ENCODE measurements around the gene TEDDM1. TPM values are rescaled to one million over a fixed set of nuclear protein-coding genes. Genes with fewer than 3 reads are reported as not detected.
"Not testable (repeated sequence)": the region's sequence is repeated elsewhere in the genome, so short reads cannot be mapped to it uniquely, and the experiment has no call there.

TEDDM1 gene
- total RNA-seq, 3 donors from 2014 or later = not detected

DNA sequence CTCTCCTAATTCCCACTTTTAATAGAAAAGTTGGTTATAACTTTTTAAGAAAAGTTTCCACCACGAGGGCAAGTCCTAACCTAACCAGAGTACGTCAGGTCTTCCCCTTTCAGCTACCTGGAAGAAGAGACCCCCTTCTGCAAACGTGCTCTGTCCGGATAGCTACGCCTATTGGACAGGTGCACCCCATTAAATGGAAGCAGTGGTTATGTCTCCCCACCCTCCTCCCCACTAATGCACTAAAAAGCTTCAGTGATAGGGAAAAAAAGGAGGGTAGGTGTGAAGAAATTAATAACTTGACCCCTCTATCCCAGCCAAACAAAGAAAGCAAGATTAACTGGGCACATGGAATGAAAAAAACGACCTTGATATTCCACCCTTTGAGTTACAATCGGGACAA lies 16.5 kb downstream of the TEDDM1 start:
- no peak for ATAC-seq

DNA sequence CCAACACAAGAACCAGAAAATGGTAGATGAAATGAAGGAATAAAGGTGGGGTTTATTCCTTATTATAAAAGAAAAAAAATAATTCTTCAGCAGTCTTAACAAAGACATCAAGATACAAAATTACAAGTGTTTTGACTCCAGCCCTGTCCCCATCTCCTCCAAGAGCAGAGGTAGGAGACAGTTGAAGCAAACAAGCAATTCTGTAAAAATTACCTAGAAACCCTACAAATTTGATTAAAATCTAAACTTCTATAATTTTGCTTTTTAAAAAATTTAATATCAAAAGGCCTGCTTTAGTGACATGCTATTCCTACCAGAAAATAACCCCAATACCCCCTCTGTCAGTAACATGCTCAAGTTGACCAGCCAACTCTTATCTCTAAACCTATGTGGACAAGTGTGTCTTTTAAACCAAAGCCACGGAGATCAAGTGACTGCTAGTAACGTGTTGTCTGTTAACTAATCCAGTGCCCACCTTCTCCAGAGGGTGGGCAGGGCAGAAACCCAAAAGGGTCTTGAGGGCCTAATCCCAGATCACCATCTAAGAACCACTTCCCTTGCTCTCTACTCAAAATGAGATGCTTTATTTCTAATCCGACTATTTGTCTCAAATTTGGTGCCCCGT lies 17.3 kb downstream of the TEDDM1 start:
- intact Hi-C loops (cut with DNase I, micrococcal nuclease) = no loop called here
- peaks cover 3% of the 10 kb centered on the region for H3K4me1 ChIP-seq (ENCODE audit: low read depth)

More for the DNA sequence above, 16.5 kb downstream of the TEDDM1 start:
- peaks cover 15% of the 10 kb centered on the region for H3K36me3 ChIP-seq (ENCODE audit: low read depth)
- no peaks in the 10 kb centered on the region for H3K9me3 ChIP-seq
- H3K4me1 ChIP-seq (ENCODE audit: low read depth) = peaks cover 9% of the 10 kb centered on the region
- no peak for DNase-seq
- no peak overlapping the region for H3K4me3 ChIP-seq
- intact Hi-C loops (cut with DNase I, micrococcal nuclease) = no loop called here
- TF ChIP-seq, protein P1, sequence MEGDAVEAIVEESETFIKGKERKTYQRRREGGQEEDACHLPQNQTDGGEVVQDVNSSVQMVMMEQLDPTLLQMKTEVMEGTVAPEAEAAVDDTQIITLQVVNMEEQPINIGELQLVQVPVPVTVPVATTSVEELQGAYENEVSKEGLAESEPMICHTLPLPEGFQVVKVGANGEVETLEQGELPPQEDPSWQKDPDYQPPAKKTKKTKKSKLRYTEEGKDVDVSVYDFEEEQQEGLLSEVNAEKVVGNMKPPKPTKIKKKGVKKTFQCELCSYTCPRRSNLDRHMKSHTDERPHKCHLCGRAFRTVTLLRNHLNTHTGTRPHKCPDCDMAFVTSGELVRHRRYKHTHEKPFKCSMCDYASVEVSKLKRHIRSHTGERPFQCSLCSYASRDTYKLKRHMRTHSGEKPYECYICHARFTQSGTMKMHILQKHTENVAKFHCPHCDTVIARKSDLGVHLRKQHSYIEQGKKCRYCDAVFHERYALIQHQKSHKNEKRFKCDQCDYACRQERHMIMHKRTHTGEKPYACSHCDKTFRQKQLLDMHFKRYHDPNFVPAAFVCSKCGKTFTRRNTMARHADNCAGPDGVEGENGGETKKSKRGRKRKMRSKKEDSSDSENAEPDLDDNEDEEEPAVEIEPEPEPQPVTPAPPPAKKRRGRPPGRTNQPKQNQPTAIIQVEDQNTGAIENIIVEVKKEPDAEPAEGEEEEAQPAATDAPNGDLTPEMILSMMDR (IDR thresholded peaks at IDR 0.05) = no peak

DNA sequence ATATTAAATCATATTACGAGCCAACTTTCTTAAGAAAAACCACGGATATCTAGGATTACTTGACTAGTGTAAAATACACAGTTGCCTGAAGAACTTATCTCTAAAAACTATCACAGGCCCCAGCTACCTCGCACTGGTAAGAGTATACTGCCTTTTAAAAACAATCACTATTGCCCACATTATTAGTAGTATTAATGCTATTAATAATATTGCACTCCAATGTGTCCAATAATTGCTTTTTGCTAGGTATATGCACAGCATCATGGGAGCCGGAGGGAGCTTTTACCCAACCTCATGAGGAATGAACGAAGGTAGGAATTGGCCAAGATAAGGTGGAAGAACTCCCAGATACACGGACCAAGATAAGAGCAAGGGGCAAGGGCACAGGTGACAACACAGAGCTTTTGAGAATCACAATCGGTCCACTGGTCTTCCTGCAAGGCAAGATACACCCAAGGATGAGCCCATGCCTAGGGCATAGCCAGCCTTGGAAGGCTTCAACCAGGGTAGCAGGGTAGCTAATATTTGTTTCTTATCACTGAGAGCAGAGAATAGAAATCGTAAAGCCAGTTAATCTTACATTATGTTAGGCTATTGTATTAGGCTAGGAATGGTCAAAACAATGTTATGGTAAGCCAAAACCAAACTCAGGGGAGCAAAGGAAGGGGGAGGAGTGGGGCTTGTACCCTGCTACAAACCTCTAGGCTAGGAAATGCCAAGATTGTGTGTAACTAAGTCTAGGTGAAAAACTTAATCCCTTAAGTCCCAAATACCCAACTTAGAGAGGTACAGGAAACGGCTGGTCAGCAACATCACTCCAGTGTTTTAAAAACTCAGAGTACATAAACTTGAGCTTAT lies 18.3 kb downstream of the TEDDM1 start:
- Histone ChIP-seq H3K4me3 (no peak overlapping the region), H3K4me1 (ENCODE audit: low read depth) (no peaks in the 10 kb centered on the region), H3K36me3 (ENCODE audit: low read depth) (peaks cover 12% of the 10 kb centered on the region), H3K9me3 (no peaks in the 10 kb centered on the region)
- TF ChIP-seq, protein P1 (IDR thresholded peaks at IDR 0.05) = no peak
- intact Hi-C loops (cut with DNase I, micrococcal nuclease) = no loop called here
- no peak for DNase-seq
- ATAC-seq = no peak

More for the DNA sequence above, 17.3 kb downstream of the TEDDM1 start:
- DNase-seq = no peak
- peaks cover 15% of the 10 kb centered on the region for H3K36me3 ChIP-seq (ENCODE audit: low read depth)
- H3K9me3 ChIP-seq = no peaks in the 10 kb centered on the region
- no peak for ATAC-seq
- H3K4me3 ChIP-seq = no peak overlapping the region
- TF ChIP-seq, protein P1 (IDR thresholded peaks at IDR 0.05) = no peak

DNA sequence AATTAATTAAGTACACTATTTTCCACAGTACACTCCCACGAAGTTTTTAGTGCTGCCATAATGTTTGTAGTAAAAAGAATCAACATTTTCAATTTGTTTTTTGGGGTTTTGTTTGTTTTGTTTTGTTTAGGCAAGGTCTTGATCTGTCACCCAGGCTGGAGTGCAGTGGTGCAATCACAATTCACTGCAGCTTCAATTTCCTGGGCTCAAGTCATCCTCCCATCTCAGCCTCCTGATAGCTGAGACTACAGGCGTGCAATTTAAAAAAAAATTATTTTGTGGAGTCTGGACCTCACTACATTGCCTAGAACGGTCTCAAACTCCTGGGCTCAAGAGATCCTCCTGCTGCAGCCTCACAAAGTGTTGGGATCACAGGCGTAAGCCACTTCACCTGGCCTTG lies 20.3 kb downstream of the TEDDM1 start:
- no peaks in the 10 kb centered on the region for H3K9me3 ChIP-seq
- DNase-seq = no peak
- TF ChIP-seq, protein P1 (IDR thresholded peaks at IDR 0.05) = no peak
- intact Hi-C loops (cut with DNase I, micrococcal nuclease) = no loop called here
- H3K4me1 ChIP-seq (ENCODE audit: low read depth) = no peaks in the 10 kb centered on the region
- H3K36me3 ChIP-seq (ENCODE audit: low read depth) = no peaks in the 10 kb centered on the region
- no peak overlapping the region for H3K4me3 ChIP-seq
- ATAC-seq = no peak

DNA sequence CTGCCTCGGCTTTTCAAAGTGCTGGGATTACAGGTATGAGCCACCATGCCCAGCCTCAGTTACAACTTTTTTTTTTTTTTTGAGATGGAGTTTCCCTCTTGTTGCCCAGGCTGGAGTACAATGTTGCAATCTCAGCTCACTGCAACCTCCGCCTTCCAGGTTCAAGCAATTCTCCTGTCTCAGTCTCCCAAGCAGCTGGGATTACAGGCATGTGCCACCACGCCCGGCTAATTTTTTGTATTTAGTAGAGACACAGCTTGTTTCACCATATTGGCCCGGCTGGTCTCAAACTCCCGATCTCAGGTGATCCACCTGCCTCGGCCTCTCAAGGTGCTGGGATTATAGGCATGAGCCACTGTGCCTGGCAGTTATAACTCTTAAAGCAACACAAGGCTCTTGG lies 20.7 kb downstream of the TEDDM1 start:
- intact Hi-C loops (cut with DNase I, micrococcal nuclease); DNase-seq; H3K4me1 ChIP-seq (ENCODE audit: low read depth); ATAC-seq; H3K4me3 ChIP-seq; H3K36me3 ChIP-seq (ENCODE audit: low read depth); H3K9me3 ChIP-seq: not testable (repeated sequence)

DNA sequence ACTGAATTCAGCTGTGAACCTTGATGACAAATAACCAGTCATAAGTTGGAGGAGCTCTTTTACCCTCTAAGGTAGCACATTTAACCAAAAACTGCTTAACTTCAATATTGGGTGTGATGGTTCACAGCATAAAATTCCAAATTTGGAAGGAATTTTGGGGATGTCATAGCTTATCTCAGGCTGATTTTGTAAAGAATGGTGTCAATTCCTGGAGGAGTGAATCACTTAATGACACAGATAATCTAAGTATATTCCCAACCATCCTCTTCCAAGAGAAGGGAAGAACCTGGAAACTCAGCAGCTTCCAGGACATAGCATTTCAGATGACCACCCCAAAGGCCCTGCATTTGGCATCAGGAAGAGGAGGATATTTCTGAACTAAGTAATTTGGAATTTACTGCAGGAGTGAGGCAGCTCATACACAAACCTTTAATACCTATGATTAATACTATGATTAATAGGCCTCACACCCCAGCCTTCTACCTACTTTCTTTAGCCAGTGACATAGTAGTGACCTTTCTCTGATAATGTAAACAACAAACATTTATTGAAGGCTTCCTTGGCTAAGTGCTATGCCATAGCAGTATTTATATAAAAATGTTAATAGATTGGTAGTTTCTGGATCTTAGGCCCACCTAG lies 23.4 kb downstream of the TEDDM1 start:
- TF ChIP-seq, protein P1 (IDR thresholded peaks at IDR 0.05) = no peak
- Histone ChIP-seq H3K9me3 (no peaks in the 10 kb centered on the region), H3K4me1 (ENCODE audit: low read depth) (no peaks in the 10 kb centered on the region), H3K4me3 (no peak overlapping the region), H3K36me3 (ENCODE audit: low read depth) (no peaks in the 10 kb centered on the region)
- intact Hi-C loops (cut with DNase I, micrococcal nuclease) = no loop called here
- ATAC-seq (no peak), DNase-seq (no peak)
